GM18526 (cell line): ENCODE results near the gene TEX22.

Source experiments
- POLR2A ChIP-seq: IDR thresholded peaks from 3 replicates; pipeline ENCODE4 v1.6.1; 2011; ENCODE audit not compliant: insufficient read length; ENCODE audit errors: extremely low read depth

Gene TEX22

DNA sequence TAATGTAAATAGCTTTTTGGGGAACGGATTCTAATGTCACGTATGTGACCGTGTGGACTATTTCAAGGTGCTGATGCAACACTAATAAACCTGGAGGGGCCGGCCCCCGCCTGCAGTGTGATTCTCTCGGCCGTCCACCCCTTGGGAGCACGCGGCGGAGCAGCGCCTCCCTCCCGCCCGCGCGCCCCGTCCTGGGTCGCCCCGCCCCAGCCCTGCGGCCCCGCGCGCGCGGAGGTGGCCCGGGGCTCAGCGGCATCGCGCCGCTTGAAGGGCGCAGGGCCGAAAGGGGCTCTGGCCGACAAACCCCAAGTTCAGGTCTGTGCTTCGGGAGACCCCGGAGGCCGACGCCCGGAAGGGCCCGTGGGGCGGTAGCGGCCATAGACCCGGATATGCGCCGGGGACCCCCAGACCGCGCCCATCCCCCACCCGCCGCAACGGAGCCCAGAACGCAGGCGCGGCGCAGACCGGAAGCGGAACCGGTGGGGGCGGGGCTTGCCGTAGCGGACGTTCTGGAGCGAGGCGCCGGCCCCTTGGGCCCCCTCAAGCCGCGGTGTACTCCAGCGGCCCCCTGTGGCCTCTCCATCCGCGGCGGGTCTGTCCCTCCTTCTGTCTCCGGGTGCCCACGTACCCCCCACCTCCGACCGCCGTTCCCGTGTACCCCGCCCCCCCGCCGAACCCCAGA is at the start of gene TEX22:
Gene TEX22 (plus strand): TSS at position 495 of the 682 bp plus-strand sequence. CDS start 803 bp downstream, outside the sequence.
- peak; percentile 73 for TF ChIP-seq POLR2A

- no peak for TF ChIP-seq POLR2A
These were observed 49.2 kb upstream of the TEX22 start for GRCh38 chr14:105348945-105349699.

- TF ChIP-seq POLR2A = no peak
These were observed 48.3 kb upstream of the TEX22 start for GRCh38 chr14:105349992-105350391.

- TF ChIP-seq POLR2A = no peak
These were observed 47.7 kb upstream of the TEX22 start for GRCh38 chr14:105350450-105351244.

GRCh38 chr14:105351410-105351809 is 46.9 kb upstream of the TEX22 start:
- no peak for TF ChIP-seq POLR2A

- TF ChIP-seq POLR2A = no peak
These were observed 46.2 kb upstream of the TEX22 start for GRCh38 chr14:105351920-105352851.

GRCh38 chr14:105353136-105353535 is 45.2 kb upstream of the TEX22 start:
- no peak for TF ChIP-seq POLR2A

GRCh38 chr14:105354541-105354940 is 43.8 kb upstream of the TEX22 start:
- TF ChIP-seq POLR2A = no peak

DNA sequence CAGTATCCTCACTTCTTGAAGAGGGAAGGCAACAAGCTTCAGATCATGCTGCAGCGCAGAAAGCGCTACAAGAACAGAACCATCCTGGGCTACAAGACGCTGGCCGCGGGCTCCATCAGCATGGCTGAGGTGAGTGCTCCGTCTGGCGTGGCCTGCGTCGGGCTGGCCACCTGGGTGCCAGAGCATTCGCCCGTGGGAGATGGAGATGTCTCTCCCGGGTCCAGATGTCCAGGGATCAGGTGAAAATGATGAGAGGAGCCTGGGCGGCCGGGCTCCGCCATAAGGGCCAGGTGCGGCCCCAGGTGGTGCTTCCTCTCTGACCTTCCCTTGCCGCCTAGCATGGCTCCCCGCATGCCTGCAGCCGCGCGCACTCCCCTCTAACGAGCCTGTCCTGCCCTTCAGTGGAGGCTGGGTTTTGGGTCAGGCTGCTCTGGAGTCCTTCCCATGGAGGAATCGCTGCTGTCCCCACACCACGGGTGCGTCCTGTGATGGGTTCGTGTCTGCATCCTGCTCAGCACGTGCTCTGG is 43.2 kb upstream of the TEX22 start:
- TF ChIP-seq POLR2A = no peak

DNA sequence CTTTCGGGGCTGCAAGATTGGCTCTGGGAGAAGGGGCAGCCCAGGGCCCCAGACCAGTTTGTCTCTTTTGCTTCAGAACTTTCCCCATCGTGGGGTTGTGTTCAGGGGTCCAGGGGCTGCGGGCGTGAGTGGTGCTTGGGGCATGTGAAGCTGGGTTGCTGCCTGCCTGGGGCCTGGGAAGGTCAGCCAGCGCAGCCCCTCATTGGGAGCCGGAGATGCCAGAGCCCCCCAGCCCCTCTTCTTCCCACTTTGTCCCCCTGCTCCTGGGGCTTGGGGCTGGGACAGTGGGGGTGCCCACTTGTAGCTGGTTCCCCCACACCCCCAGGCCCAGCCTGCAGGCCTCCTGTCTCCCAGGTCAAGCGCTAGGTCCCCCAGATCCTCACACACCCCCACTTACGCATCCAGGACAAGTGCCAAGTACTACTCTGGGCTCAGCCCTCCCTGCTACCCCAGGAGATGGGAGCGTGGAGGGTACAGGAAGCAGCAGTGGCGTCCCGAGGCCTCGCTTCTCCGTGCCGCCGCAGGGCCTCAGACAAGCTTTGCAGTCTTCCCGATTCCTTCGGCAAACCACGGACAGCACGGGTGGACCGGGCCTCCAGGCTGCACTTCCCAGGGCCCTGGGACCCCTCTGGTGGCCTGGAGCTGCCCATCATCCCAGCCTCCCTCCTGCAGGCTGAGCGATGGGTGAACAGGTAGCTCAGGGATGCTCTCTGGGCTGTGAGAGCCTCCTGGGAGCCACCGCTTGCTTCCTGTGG is 42.3 kb upstream of the TEX22 start:
- TF ChIP-seq POLR2A = no peak

DNA sequence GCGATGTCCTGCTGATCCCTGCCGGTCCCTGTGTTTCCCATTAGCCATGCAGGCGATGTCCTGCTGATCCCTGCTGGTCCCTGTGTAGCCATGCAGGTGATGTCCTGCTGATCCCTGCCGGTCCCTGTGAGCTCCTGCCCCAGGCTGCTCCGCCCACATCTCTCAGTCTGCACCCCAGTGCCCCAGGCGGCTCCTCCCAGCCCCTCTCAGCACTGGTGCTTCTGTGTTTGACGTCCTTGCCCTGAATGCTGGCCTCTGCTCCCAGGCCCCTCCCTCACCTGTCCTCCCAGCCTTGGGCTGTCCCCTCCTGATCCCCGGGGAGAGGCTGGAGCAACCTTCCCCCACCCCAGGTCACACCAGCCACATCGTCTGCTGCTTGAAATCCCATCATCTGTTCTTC is 41.4 kb upstream of the TEX22 start:
- no peak for TF ChIP-seq POLR2A

DNA sequence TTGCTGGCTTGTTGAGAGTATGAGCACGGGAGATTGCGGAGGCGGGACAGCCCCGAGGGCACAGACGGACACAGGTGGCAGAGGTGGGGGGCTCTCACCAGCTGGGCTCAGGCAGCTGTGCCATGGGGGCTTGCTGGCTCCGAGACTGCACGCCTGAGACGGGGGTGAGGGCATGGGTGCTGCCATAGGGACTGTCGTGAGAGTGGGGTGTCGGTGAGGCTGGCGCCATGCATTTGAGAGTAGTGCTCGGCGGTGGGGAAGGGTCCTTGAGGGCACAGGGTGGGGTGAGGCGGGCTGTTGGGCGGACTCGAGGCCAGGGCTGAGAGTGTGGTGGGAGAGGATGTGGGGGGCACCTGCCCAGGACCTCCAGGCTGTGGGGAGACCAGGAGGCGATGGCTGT is 40.7 kb upstream of the TEX22 start:
- TF ChIP-seq POLR2A = no peak

GRCh38 chr14:105358140-105358846 is 40.0 kb upstream of the TEX22 start:
- no peak for TF ChIP-seq POLR2A
